Suprapubic skin (tissue), 4 donors: Measurements from ENCODE around the gene PRKCZ. TPM values are rescaled to one million over a fixed set of nuclear protein-coding genes. Genes with fewer than 3 reads are reported as not detected.

ENCODE experiments used
- DNase-seq, 2 donors: peaks; one replicate each; pipeline ENCODE4 v3.0.0-alpha.2; 2019; ENCODE audit warnings: low spot score in 2 of 2
- H3K27ac ChIP-seq: fragments of 200-600 bp; sonication (generic); one replicate; pipeline ENCODE4 v1.5.1; 2019
- H3K27me3 ChIP-seq: fragments of 200-600 bp; sonication (generic); one replicate; pipeline ENCODE4 v1.5.1; 2019
- H3K36me3 ChIP-seq: fragments of 200-600 bp; sonication (generic); one replicate; pipeline ENCODE4 v1.5.1; 2019
- H3K4me1 ChIP-seq: fragments of 200-600 bp; sonication (generic); one replicate; pipeline ENCODE4 v1.5.1; 2019
- H3K4me3 ChIP-seq: fragments of 200-600 bp; sonication (generic); one replicate; pipeline ENCODE4 v1.5.1; 2019; ENCODE audit warnings: mild to moderate bottlenecking
- H3K9me3 ChIP-seq: fragments of 200-600 bp; sonication (generic); one replicate; pipeline ENCODE4 v1.5.1; 2019
- EP300 ChIP-seq: sonication (generic); formaldehyde crosslinking; IDR thresholded peaks from one replicate; pipeline ENCODE4 v1.6.1; 2017; ENCODE audit warnings: antibody characterized with exemption
- POLR2A ChIP-seq, 2 donors: fragments of 450-650 bp; IDR thresholded peaks; one replicate each; pipeline ENCODE4 v1.6.1; 2017; ENCODE audit warnings: antibody characterized with exemption in 2 of 2, mild to moderate bottlenecking in 2 of 2, moderate library complexity in 2 of 2
- POLR2AphosphoS5 ChIP-seq, 3 donors: sonication (generic); formaldehyde crosslinking; IDR thresholded peaks; one replicate each; pipeline ENCODE4 v1.6.1; 2017; ENCODE audit warnings: antibody characterized with exemption in 3 of 3
- WGBS: methylation state at CpG from one replicate; pipeline ENCODE4 v1.1.5; 2018; 5-methylcytosine and 5-hydroxymethylcytosine counted together
- total RNA-seq, 4 donors: library from RNA; depleted of rRNA; stranded (reverse); fragments of >200 nt; gene quantifications; one replicate each; pipeline ENCODE4 v1.1.0, GENCODE V29; 2016
- TF ChIP-seq, protein P1 (sequence below), 2 donors: fragments of 200-600 bp in 1 of 2; fragments of 450-650 bp in 1 of 2; sonication (generic) in 1 of 2; IDR thresholded peaks; one replicate each; pipeline ENCODE4 v1.5.1; 2016 to 2019; ENCODE audit warnings: antibody characterized with exemption in 2 of 2, mild to moderate bottlenecking in 1 of 2, moderate library complexity in 1 of 2

Gene PRKCZ
- total RNA-seq, 4 donors from 2014 or later = 21.7 to 31.5 (median 25.4) TPM

DNA sequence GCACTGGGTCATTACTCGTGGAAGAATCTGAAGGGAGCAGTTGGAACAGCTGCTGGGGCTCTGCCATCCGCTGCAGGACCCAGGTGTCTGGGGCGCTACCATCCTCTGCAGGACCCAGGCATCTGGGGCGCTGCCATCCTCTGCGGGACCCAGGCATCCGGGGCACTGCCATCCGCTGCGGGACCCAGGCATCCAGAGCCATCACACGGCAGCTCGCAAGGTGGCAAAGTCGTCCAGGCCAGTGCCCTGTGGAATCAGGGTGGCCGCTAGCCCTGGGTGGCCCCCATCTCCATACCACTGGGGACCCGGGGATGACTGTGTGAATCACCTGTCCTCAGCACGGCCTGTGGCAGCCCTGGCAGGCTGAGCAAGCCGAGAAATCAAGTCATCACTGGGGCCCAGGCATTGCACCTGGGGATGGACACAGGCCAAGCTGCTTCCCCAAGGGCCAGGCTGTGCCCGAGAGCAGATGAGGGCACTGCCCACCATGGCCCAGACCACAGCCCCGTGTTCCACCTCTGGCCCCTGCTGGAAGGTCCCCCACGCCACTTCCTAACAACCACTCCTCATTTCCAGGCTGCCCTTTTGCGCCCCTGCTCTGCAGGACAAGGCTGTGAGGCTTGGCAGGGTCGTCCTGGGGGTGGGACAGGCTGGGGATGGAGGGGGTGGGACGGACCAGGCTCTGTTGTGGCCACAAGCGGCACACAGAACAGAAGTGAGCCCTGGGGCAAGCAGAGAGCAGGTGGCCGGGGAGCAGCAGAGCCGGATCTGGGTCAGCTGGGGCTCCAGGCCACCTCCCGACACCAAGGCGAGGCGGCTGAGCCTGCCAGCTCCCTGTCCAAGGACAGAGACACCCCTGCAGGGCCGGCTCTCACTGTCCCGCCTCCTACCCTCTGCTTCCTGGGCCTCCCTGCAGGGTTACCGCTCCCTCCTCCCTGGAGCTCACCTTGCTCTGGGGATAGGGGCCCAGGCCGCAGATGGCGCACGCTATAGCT lies 18.4 kb upstream of the PRKCZ start:
- no peak for DNase-seq
- H3K4me3 ChIP-seq = no peak overlapping the region
- TF ChIP-seq, protein P1, sequence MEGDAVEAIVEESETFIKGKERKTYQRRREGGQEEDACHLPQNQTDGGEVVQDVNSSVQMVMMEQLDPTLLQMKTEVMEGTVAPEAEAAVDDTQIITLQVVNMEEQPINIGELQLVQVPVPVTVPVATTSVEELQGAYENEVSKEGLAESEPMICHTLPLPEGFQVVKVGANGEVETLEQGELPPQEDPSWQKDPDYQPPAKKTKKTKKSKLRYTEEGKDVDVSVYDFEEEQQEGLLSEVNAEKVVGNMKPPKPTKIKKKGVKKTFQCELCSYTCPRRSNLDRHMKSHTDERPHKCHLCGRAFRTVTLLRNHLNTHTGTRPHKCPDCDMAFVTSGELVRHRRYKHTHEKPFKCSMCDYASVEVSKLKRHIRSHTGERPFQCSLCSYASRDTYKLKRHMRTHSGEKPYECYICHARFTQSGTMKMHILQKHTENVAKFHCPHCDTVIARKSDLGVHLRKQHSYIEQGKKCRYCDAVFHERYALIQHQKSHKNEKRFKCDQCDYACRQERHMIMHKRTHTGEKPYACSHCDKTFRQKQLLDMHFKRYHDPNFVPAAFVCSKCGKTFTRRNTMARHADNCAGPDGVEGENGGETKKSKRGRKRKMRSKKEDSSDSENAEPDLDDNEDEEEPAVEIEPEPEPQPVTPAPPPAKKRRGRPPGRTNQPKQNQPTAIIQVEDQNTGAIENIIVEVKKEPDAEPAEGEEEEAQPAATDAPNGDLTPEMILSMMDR (IDR thresholded peaks at IDR 0.05) = no peak
- no peak for TF ChIP-seq POLR2A (IDR thresholded peaks at IDR 0.05)
- no peak for TF ChIP-seq EP300
- no peak for TF ChIP-seq POLR2AphosphoS5 (IDR thresholded peaks at IDR 0.05)
- H3K9me3 ChIP-seq = no peaks in the 10 kb centered on the region
- H3K36me3 ChIP-seq = no peaks in the 10 kb centered on the region
- 87% methylated on average over 11 of the region's 33 CpGs for WGBS
- H3K27me3 ChIP-seq = peaks cover 29% of the 10 kb centered on the region
- peaks cover 5% of the 10 kb centered on the region for H3K4me1 ChIP-seq
- H3K27ac ChIP-seq = no peak overlapping the region

DNA sequence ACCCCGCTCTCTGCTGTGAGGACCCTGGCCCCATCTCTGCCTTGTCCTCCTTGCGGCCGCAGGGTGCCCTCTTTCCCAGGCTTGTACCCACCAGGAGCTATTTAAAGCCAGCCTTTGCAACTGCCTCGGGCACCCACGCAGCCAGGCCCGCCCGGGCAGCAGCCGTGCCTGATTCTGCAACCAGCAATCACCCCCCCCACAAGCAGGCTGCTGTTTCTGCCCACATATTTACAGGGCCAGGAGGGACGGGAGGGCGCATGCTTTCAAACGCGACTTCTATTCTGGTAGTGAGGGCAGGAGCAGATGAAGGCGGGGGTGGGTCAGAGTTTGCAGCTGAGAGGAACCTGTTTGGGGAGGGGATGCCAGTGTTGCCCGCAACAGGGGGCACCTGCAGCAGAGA lies 17.5 kb upstream of the PRKCZ start:
- Histone ChIP-seq H3K4me3 (no peak overlapping the region), H3K9me3 (no peaks in the 10 kb centered on the region), H3K4me1 (peaks cover 5% of the 10 kb centered on the region), H3K36me3 (no peaks in the 10 kb centered on the region), H3K27ac (no peak overlapping the region), H3K27me3 (peaks cover 29% of the 10 kb centered on the region)
- TF ChIP-seq POLR2A (IDR thresholded peaks at IDR 0.05) (no peak), POLR2AphosphoS5 (IDR thresholded peaks at IDR 0.05) (no peak), EP300 (no peak)
- TF ChIP-seq, protein P1 (IDR thresholded peaks at IDR 0.05) = no peak
- no peak for DNase-seq
- WGBS = no CpG with 5 or more reads among the region's 14 CpGs

DNA sequence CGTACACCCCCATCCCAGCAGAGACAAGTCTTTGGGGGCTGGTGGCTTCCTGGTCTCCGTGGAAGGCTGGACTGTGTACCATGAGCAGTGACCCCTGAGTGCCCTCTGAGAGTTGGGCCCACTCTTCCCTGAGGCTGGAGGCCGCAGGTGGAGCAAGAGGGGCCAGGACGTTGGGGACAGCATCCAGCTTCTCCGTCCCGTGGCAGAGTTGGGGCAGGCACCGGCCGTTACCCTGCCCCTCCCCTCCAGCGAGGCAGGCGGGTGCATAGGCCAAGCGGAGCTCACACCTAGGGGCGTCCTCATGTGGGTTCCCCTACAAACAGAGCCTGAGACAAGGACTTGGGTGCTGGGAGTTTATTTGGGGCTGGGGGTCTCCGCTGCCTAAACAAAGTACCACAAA lies 17.0 kb upstream of the PRKCZ start:
- Histone ChIP-seq H3K27ac (no peak overlapping the region), H3K4me1 (peaks cover 5% of the 10 kb centered on the region), H3K9me3 (no peaks in the 10 kb centered on the region), H3K4me3 (no peak overlapping the region), H3K36me3 (no peaks in the 10 kb centered on the region), H3K27me3 (peaks cover 29% of the 10 kb centered on the region)
- WGBS = 80% methylated on average over 2 of the region's 13 CpGs
- no peak for DNase-seq
- TF ChIP-seq, protein P1 (IDR thresholded peaks at IDR 0.05) = no peak
- TF ChIP-seq EP300 (no peak), POLR2A (IDR thresholded peaks at IDR 0.05) (no peak), POLR2AphosphoS5 (IDR thresholded peaks at IDR 0.05) (no peak)

DNA sequence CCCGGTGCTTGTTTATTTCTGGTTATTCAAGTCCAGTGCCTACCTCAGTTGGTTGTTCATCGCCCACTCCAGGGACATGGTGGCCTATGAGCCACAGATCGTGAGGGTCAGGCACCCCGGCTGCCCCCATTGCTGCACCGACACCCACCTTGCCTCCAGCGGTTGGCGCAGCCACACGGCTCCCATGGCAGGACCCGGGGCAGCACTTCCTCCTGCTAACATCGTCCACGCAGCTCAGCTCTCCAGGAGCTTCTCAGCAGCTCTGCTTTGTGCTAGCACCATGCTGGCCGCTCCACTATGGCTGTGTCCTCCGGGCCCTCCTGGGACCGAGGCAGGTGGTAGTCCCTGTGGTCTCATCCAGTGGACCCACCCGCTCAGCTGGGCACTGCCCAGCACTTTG lies 13.9 kb upstream of the PRKCZ start:
- H3K27me3 ChIP-seq = peaks cover 20% of the 10 kb centered on the region
- DNase-seq = no peak
- no peak overlapping the region for H3K27ac ChIP-seq
- H3K4me3 ChIP-seq = no peak overlapping the region
- TF ChIP-seq POLR2A (IDR thresholded peaks at IDR 0.05) (no peak), POLR2AphosphoS5 (IDR thresholded peaks at IDR 0.05) (no peak), EP300 (no peak)
- TF ChIP-seq, protein P1 (IDR thresholded peaks at IDR 0.05) = no peak
- peaks cover 5% of the 10 kb centered on the region for H3K4me1 ChIP-seq
- H3K9me3 ChIP-seq = no peaks in the 10 kb centered on the region
- WGBS = 85% methylated on average over 13 of the region's 15 CpGs
- no peaks in the 10 kb centered on the region for H3K36me3 ChIP-seq

DNA sequence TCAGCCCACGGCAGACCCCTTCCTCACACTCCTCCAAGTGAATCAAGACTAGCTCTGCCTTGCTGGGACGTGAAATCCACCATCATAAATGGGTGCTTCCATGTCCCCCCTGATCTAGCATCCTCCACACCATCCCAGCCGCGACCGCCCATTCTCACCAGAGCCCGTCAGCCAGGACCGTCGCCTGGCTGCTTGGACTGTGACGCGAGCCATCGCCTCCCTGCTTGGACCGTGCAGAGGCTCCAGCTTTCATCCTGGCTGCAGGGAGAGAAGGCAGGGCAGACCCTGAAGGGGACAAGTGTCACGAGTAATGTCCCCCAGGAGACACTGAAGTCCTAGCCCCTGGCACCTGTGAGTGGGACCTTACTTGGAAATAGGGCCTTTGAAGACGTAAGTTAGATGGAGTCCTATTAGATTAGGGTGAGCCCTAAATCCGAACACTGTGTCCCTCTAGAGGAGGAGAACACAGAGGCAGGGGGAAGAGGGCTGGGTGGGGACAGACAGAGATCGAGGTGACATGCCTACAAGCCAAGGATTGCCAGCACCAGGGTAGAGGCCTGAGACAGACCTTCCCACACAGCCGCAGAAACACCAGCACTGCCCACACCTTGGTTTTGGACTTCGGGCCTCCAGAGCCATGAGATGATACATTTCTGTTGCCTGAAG lies 12.8 kb upstream of the PRKCZ start:
- DNase-seq = no peak

More for the DNA sequence above, 12.8 kb upstream of the PRKCZ start:
- H3K4me1 ChIP-seq = peaks cover 4% of the 10 kb centered on the region
- H3K27me3 ChIP-seq = peaks cover 17% of the 10 kb centered on the region
- no peaks in the 10 kb centered on the region for H3K36me3 ChIP-seq
- no peaks in the 10 kb centered on the region for H3K9me3 ChIP-seq
- TF ChIP-seq POLR2A (IDR thresholded peaks at IDR 0.05) (no peak), POLR2AphosphoS5 (IDR thresholded peaks at IDR 0.05) (no peak), EP300 (no peak)
- TF ChIP-seq, protein P1 (IDR thresholded peaks at IDR 0.05) = no peak
- H3K4me3 ChIP-seq = no peak overlapping the region
- H3K27ac ChIP-seq = no peak overlapping the region
- 79% methylated on average over 15 of the region's 18 CpGs for WGBS
